Panc1 (cell line): ENCODE measurements around the gene MDN1. TPM values are rescaled to one million over a fixed set of nuclear protein-coding genes. Genes with fewer than 3 reads are reported as not detected.

Experiments
- ATAC-seq: fragments of 200-7000 bp; cut with Tn5 transposase; 2 replicates; pipeline ENCODE4 v1.9.1; 2020; ENCODE audit warnings: mild to moderate bottlenecking, moderate library complexity
- BruUV-seq: library from RNA; stranded (reverse); fragments of 400-500 nt; replicated peaks from 2 replicates; lab custom pipeline; 2021; lab: Mats Ljungman, UMichigan
- CTCF ChIA-PET: fragments of 300-600 bp; sonication (Branson Sonifier 250); formaldehyde crosslinking; loops from one replicate; lab custom pipeline; 2022; ENCODE audit warnings: antibody characterized with exemption; lab: Charles Lee
- POLR2A ChIA-PET: fragments of 300-600 bp; sonication (Branson Sonifier 250); formaldehyde crosslinking; loops from one replicate; lab custom pipeline; 2022; ENCODE audit warnings: antibody characterized with exemption; lab: Charles Lee
- DNase-seq: peaks from one replicate; pipeline ENCODE4 v3.0.0-alpha.2; 2010; ENCODE audit warnings: low read depth, low spot score
- H3K27ac ChIP-seq: 2 replicates; pipeline ENCODE4 v1.5.1; 2011; ENCODE audit warnings: mild to moderate bottlenecking, low read length, inconsistent platforms
- H3K27me3 ChIP-seq: fragments of 200-500 bp; sonication (Bioruptor generic); 2 replicates; pipeline ENCODE4 v1.6.0; 2014; ENCODE audit warnings: low read length, inconsistent platforms; ENCODE audit not compliant: control insufficient read depth, insufficient read depth
- H3K36me3 ChIP-seq: fragments of 200-500 bp; sonication (Bioruptor generic); 2 replicates; pipeline ENCODE4 v1.5.1; 2014; ENCODE audit warnings: inconsistent platforms, mild to moderate bottlenecking, low read length, moderate library complexity; ENCODE audit not compliant: control insufficient read depth, insufficient read depth
- H3K4me1 ChIP-seq: 2 replicates; pipeline ENCODE4 v1.5.1; 2011; ENCODE audit warnings: inconsistent platforms, mild to moderate bottlenecking, low read length, moderate library complexity; ENCODE audit not compliant: control insufficient read depth, insufficient read depth
- H3K4me3 ChIP-seq, 2 experiments: 2 replicates each; pipeline ENCODE4 v1.5.1; 2011 to 2012; ENCODE audit warnings: low read depth in 2 of 2, low read length in 2 of 2, mild to moderate bottlenecking in 2 of 2, inconsistent platforms in 1 of 2, moderate library complexity in 1 of 2
- H3K9me3 ChIP-seq: fragments of 200-500 bp; sonication (Bioruptor generic); 2 replicates; pipeline ENCODE4 v1.5.1; 2014; ENCODE audit warnings: low read depth, mild to moderate bottlenecking, inconsistent platforms, low read length, moderate library complexity; ENCODE audit not compliant: control insufficient read depth, insufficient read depth
- CTCF ChIP-seq: fragments of 450-650 bp; IDR thresholded peaks from 2 replicates; pipeline ENCODE4 v1.5.1; 2017; ENCODE audit warnings: mild to moderate bottlenecking
- POLR2AphosphoS5 ChIP-seq: IDR thresholded peaks from 2 replicates; pipeline ENCODE4 v1.6.1; 2012; ENCODE audit warnings: mild to moderate bottlenecking, low read depth, low read length, moderate library complexity
- SIN3A ChIP-seq: IDR thresholded peaks from 2 replicates; pipeline ENCODE4 v1.6.1; 2012; ENCODE audit warnings: low read depth, mild to moderate bottlenecking, low read length, moderate library complexity, borderline replicate concordance; ENCODE audit not compliant: insufficient read depth
- TCF7L2 ChIP-seq: IDR thresholded peaks from 2 replicates; pipeline ENCODE4 v1.6.1; 2011; ENCODE audit warnings: mild to moderate bottlenecking, low read depth, low read length, inconsistent platforms
- in situ Hi-C: cut with HindIII; loops from 2 replicates; pipeline ENCODE4 v1.10.0; 2016; ENCODE audit warnings: low sequenced_read_pairs, low pct_unique_long_range_greater_than_20kb
- intact Hi-C: fragments of 100-400 bp; cut with micrococcal nuclease; formaldehyde crosslinking; loops from one replicate; pipeline ENCODE4 v1.10.0; 2022; ENCODE audit not compliant: unreplicated experiment
- total RNA-seq: library from RNA; stranded (reverse); gene quantifications from one replicate; pipeline ENCODE4 v1.2.1, GENCODE V29; 2021; ENCODE audit not compliant: unreplicated experiment
- TF ChIP-seq, protein P1 (sequence below), 2 experiments: IDR thresholded peaks; 2 replicates each; pipeline ENCODE4 v1.6.1; 2011 to 2012; ENCODE audit warnings: low read depth in 2 of 2, control low read depth in 1 of 2, low read length in 1 of 2, mild to moderate bottlenecking in 1 of 2, moderate library complexity in 1 of 2; ENCODE audit not compliant: insufficient read depth in 1 of 2

The MDN1 gene
- total RNA-seq, 1 experiment from 2014 or later, result 47.8 TPM

DNA sequence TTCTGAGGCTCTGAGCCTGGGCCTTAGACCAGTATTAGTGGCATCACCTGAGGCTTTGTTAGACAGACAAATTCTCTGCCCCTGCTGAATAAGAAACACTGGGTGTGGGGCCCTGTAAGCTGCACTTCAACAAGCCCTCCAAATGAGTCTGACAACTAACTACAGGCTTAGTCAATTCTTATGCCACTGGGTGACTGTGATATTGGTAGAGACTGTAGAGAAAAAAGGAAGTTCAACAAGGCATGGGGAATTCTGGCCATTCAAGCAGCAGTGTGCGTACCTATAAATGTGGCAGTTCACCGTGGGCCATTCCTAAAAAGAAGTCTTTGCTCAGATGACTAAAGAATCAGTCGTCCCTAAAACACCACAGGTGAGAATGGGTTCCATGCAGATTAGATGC lies 82.7 kb downstream of the MDN1 start:
- ChIA-PET CTCF (no interaction called here), POLR2A (no interaction called here)
- no peaks in the 10 kb centered on the region for H3K4me1 ChIP-seq
- no TSS peak for BruUV-seq
- no peaks in the 10 kb centered on the region for H3K9me3 ChIP-seq
- H3K27me3 ChIP-seq, result no peaks in the 10 kb centered on the region
- intact Hi-C loops (no loop called here), in situ Hi-C loops (no loop called here)
- TF ChIP-seq CTCF (no peak), TCF7L2 (no peak), POLR2AphosphoS5 (no peak), SIN3A (no peak)
- TF ChIP-seq, protein P1, sequence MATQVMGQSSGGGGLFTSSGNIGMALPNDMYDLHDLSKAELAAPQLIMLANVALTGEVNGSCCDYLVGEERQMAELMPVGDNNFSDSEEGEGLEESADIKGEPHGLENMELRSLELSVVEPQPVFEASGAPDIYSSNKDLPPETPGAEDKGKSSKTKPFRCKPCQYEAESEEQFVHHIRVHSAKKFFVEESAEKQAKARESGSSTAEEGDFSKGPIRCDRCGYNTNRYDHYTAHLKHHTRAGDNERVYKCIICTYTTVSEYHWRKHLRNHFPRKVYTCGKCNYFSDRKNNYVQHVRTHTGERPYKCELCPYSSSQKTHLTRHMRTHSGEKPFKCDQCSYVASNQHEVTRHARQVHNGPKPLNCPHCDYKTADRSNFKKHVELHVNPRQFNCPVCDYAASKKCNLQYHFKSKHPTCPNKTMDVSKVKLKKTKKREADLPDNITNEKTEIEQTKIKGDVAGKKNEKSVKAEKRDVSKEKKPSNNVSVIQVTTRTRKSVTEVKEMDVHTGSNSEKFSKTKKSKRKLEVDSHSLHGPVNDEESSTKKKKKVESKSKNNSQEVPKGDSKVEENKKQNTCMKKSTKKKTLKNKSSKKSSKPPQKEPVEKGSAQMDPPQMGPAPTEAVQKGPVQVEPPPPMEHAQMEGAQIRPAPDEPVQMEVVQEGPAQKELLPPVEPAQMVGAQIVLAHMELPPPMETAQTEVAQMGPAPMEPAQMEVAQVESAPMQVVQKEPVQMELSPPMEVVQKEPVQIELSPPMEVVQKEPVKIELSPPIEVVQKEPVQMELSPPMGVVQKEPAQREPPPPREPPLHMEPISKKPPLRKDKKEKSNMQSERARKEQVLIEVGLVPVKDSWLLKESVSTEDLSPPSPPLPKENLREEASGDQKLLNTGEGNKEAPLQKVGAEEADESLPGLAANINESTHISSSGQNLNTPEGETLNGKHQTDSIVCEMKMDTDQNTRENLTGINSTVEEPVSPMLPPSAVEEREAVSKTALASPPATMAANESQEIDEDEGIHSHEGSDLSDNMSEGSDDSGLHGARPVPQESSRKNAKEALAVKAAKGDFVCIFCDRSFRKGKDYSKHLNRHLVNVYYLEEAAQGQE (IDR thresholded peaks at IDR 0.05; ENCODE audit: insufficient read depth in 1 of 2, low read depth in 2 of 2, low read length in 1 of 2), result no peak
- no peak overlapping the region for H3K4me3 ChIP-seq
- H3K36me3 ChIP-seq, result peaks cover 31% of the 10 kb centered on the region
- ATAC-seq (no peak), DNase-seq (no peak)
- no peak overlapping the region for H3K27ac ChIP-seq

DNA sequence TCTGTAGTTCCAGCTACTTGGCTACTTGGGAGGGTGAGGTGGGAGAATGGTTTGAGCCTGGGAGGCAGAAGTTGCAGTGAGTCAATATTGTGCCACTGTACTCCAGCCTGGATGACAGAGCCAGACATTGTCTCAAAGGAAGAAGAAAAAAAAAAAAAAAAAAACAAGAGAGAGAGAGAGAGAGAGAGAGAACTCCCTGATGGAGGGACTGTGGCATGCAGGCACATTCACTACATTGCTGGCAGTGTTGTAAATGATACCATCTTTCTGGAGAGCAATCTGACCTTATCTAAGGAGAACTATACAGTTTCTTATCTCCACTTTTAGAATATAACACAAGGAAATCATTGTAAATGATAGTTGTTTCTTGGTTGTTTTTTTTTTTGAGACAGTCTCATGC lies 85.1 kb downstream of the MDN1 start:
- POLR2A ChIA-PET, result no interaction called here
- Histone ChIP-seq H3K4me1 (no peaks in the 10 kb centered on the region), H3K27ac (no peak overlapping the region), H3K9me3 (no peaks in the 10 kb centered on the region), H3K4me3 (no peak overlapping the region), H3K36me3 (peaks cover 29% of the 10 kb centered on the region), H3K27me3 (no peaks in the 10 kb centered on the region)
- in situ Hi-C loops, result no loop called here
- no TSS peak for BruUV-seq
- ATAC-seq (no peak), DNase-seq (no peak)
- intact Hi-C loops, result no loop called here
- CTCF ChIA-PET, result no interaction called here
- TF ChIP-seq TCF7L2, result no peak
- TF ChIP-seq SIN3A, result no peak
- no peak for TF ChIP-seq POLR2AphosphoS5
- TF ChIP-seq CTCF, result no peak
- TF ChIP-seq, protein P1 (IDR thresholded peaks at IDR 0.05; ENCODE audit: insufficient read depth in 1 of 2, low read depth in 2 of 2, low read length in 1 of 2), result no peak
